Measurements from ENCODE around the gene KAT2B. TPM values are rescaled to one million over a fixed set of nuclear protein-coding genes. Genes with fewer than 3 reads are reported as not detected.

The KAT2B gene
- total and polyA plus RNA-seq, 2 of the 13 experiments (the other 11 are each of a cell fraction or from before 2014, with no cell fraction given), result 0.97 to 1.7 TPM

GRCh38 chr3:20040548-20041196, 426 bp downstream of the KAT2B start (continued):
- 0 out of 2 replicates have a peak, but pooled peaks have one; percentile 2 for TF ChIP-seq ZNF275 (CRISPR knock-in tag; IDR thresholded peaks at IDR 0.05; ENCODE audit: borderline replicate concordance)
- peak; percentile 26; the same call in 1 of the 2 replicates for TF ChIP-seq SALL1 (CRISPR knock-in tag; IDR thresholded peaks at IDR 0.05)
- TF ChIP-seq ZFP82 (CRISPR knock-in tag; IDR thresholded peaks at IDR 0.05; ENCODE audit: borderline replicate concordance), result 0 out of 2 replicates have a peak, but pooled peaks have one; percentile 61
- peak; percentile 31; the same call in 1 of the 2 replicates for TF ChIP-seq ZNF558 (CRISPR knock-in tag; IDR thresholded peaks at IDR 0.05; ENCODE audit: borderline replicate concordance)
- no peak for TF ChIP-seq NR2F1 (CRISPR knock-in tag; IDR thresholded peaks at IDR 0.05)
- TF ChIP-seq CHD4 (IDR thresholded peaks at IDR 0.05; ENCODE audit: borderline replicate concordance, low read length), result no peak
- no peak for TF ChIP-seq DBP (CRISPR knock-in tag; IDR thresholded peaks at IDR 0.05; ENCODE audit: not compliant biosample characterization)
- no peak for TF ChIP-seq ZNF652 (CRISPR knock-in tag; IDR thresholded peaks at IDR 0.05; ENCODE audit: borderline replicate concordance, low read depth)
- no peak for TF ChIP-seq KAT7 (CRISPR knock-in tag; IDR thresholded peaks at IDR 0.05; ENCODE audit: borderline replicate concordance)
- TF ChIP-seq RFX3 (CRISPR knock-in tag; IDR thresholded peaks at IDR 0.05), result no peak
- no peak for TF ChIP-seq ZBTB8A (CRISPR knock-in tag; IDR thresholded peaks at IDR 0.05; ENCODE audit: borderline replicate concordance, low read depth)
- TF ChIP-seq ATAD3A (CRISPR knock-in tag; IDR thresholded peaks at IDR 0.05), result no peak
- TF ChIP-seq ZNF143 (CRISPR knock-in tag; IDR thresholded peaks at IDR 0.05), result no peak
- no peak for TF ChIP-seq ZNF326 (CRISPR knock-in tag; IDR thresholded peaks at IDR 0.05; ENCODE audit: borderline replicate concordance)
- TF ChIP-seq DMAP1 (CRISPR knock-in tag; IDR thresholded peaks at IDR 0.05), result no peak
- TF ChIP-seq ZNF446 (CRISPR knock-in tag; IDR thresholded peaks at IDR 0.05), result peak; percentile 57; the same call in 1 of the 2 replicates
- 0 out of 2 replicates have a peak, but pooled peaks have one; percentile 50 for TF ChIP-seq YEATS4 (CRISPR knock-in tag; IDR thresholded peaks at IDR 0.05; ENCODE audit: borderline replicate concordance)
- no peak for TF ChIP-seq SKI (IDR thresholded peaks at IDR 0.05; ENCODE audit: partially characterized antibody)
- TF ChIP-seq HDAC1 (CRISPR knock-in tag; IDR thresholded peaks at IDR 0.05), result peak; percentile 33
- no peak for TF ChIP-seq FOXK1 (CRISPR knock-in tag; IDR thresholded peaks at IDR 0.05; ENCODE audit: borderline replicate concordance, low read depth)
- TF ChIP-seq YY1 (IDR thresholded peaks at IDR 0.05; ENCODE audit: insufficient read depth, insufficient replicate concordance, low read depth, low read length), result peak; percentile 30
- TF ChIP-seq SMAD9 (CRISPR knock-in tag; IDR thresholded peaks at IDR 0.05), result peak; percentile 28; the same call in 1 of the 2 replicates
- TF ChIP-seq ZNF687 (CRISPR knock-in tag; IDR thresholded peaks at IDR 0.05), result peak; percentile 51; the same call in 1 of the 2 replicates
- peak; percentile 38; the same call in 1 of the 2 replicates for TF ChIP-seq MAZ (IDR thresholded peaks at IDR 0.05; ENCODE audit: borderline replicate concordance, low read depth, low read length)
- TF ChIP-seq MAZ (CRISPR knock-in tag; IDR thresholded peaks at IDR 0.05; ENCODE audit: low read depth), result no peak
